Diencephalon (tissue), 1 donor: Measurements from ENCODE around the gene PTCD2. TPM values are rescaled to one million over a fixed set of nuclear protein-coding genes. Genes with fewer than 3 reads are reported as not detected.

Experiments used
- small RNA-seq: library from RNA; depleted of rRNA; stranded (forward); fragments of <200 nt; gene quantifications from one replicate; pipeline ENCODE3, GENCODE V24; 2014
- total RNA-seq: library from RNA; depleted of rRNA; stranded (reverse); fragments of >200 nt; gene quantifications from one replicate; pipeline ENCODE4 v1.2.3, GENCODE V29; 2014

The PTCD2 gene
- 8.5 TPM for total RNA-seq

GRCh38 chr5:72319976-72320752, at the start of gene PTCD2, which contains the start of gene MRPS27:
TSS of gene PTCD2 (plus strand) at chr5:72320373. CDS start at chr5:72320383, 10 bp downstream.
TSS of gene MRPS27 (minus strand) at chr5:72320240. CDS start at chr5:72320221, 19 bp downstream.

Small RNAs within 50 kb of the gene (small RNA-seq; reads per million reads assigned to genes)
- gene RN7SL153P = not detected

Other genes starting within 250 kb of the PTCD2 start
- 781 TPM for gene MAP1B, start 212.9 kb upstream of the PTCD2 start, total RNA-seq
- gene MRPS27, start 133 bp upstream of the PTCD2 start, total RNA-seq = 72.2 TPM
- gene ZNF366, start 187.0 kb downstream of the PTCD2 start, total RNA-seq = 2.1 TPM